ENCODE measurements around the gene CYTH1.

DNA sequence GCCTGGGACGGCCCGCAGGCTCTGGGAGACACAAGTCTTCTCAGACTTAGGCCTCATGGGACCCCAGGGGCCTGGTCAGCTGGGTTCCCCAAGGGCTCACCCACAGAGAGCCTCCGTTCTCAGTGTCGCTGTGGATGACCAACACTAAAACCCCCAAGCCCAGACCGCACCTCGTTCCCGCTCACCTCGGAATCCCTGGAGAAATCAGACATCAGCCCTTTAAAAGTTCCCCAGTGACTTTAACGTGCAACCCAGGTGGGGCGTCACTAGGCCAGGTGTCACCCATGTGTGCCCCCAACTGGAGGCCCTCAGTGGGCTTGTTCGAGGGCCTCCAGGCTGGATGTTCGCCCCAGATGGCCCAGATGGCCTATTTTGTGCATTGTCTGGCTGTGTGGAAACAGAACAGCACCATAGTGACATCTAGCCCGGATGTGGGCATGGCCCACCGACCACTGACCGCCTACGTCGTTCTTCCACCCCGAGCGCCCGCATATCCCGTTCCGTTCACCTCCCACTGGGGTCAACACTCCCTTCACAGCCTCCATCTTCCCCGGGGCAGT, 152.6 kb downstream of the CYTH1 start:
- TF ChIP-seq, protein P1, sequence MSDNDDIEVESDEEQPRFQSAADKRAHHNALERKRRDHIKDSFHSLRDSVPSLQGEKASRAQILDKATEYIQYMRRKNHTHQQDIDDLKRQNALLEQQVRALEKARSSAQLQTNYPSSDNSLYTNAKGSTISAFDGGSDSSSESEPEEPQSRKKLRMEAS (IDR thresholded peaks at IDR 0.05; ENCODE audit: low read depth), result no peak
- TF ChIP-seq, protein P2, sequence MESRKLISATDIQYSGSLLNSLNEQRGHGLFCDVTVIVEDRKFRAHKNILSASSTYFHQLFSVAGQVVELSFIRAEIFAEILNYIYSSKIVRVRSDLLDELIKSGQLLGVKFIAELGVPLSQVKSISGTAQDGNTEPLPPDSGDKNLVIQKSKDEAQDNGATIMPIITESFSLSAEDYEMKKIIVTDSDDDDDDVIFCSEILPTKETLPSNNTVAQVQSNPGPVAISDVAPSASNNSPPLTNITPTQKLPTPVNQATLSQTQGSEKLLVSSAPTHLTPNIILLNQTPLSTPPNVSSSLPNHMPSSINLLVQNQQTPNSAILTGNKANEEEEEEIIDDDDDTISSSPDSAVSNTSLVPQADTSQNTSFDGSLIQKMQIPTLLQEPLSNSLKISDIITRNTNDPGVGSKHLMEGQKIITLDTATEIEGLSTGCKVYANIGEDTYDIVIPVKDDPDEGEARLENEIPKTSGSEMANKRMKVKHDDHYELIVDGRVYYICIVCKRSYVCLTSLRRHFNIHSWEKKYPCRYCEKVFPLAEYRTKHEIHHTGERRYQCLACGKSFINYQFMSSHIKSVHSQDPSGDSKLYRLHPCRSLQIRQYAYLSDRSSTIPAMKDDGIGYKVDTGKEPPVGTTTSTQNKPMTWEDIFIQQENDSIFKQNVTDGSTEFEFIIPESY (IDR thresholded peaks at IDR 0.05; ENCODE audit: borderline replicate concordance, low read depth), result no peak
- TF ChIP-seq YY1 (IDR thresholded peaks at IDR 0.05; ENCODE audit: low read depth), result no peak
- TF ChIP-seq, protein P3, sequence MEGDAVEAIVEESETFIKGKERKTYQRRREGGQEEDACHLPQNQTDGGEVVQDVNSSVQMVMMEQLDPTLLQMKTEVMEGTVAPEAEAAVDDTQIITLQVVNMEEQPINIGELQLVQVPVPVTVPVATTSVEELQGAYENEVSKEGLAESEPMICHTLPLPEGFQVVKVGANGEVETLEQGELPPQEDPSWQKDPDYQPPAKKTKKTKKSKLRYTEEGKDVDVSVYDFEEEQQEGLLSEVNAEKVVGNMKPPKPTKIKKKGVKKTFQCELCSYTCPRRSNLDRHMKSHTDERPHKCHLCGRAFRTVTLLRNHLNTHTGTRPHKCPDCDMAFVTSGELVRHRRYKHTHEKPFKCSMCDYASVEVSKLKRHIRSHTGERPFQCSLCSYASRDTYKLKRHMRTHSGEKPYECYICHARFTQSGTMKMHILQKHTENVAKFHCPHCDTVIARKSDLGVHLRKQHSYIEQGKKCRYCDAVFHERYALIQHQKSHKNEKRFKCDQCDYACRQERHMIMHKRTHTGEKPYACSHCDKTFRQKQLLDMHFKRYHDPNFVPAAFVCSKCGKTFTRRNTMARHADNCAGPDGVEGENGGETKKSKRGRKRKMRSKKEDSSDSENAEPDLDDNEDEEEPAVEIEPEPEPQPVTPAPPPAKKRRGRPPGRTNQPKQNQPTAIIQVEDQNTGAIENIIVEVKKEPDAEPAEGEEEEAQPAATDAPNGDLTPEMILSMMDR (IDR thresholded peaks at IDR 0.05), result no peak
- no peak for TF ChIP-seq EP300 (IDR thresholded peaks at IDR 0.05; ENCODE audit: borderline replicate concordance in 1 of 2, low read depth in 1 of 2, low read length in 1 of 2)
- TF ChIP-seq SIN3A (IDR thresholded peaks at IDR 0.05; ENCODE audit: borderline replicate concordance, low read depth, low read length), result no peak
- no peak for TF ChIP-seq TCF12 (IDR thresholded peaks at IDR 0.05)
- no peak for TF ChIP-seq TAF1 (IDR thresholded peaks at IDR 0.05; ENCODE audit: borderline replicate concordance, low read depth, low read length)
- no peak for TF ChIP-seq RFX5 (IDR thresholded peaks at IDR 0.05; ENCODE audit: low read length)
- TF ChIP-seq RXRA (IDR thresholded peaks at IDR 0.05; ENCODE audit: borderline replicate concordance, low read depth), result no peak
- no peak for TF ChIP-seq EZH2phosphoT487 (IDR thresholded peaks at IDR 0.05; ENCODE audit: borderline replicate concordance, low read depth)
- TF ChIP-seq, protein P4, sequence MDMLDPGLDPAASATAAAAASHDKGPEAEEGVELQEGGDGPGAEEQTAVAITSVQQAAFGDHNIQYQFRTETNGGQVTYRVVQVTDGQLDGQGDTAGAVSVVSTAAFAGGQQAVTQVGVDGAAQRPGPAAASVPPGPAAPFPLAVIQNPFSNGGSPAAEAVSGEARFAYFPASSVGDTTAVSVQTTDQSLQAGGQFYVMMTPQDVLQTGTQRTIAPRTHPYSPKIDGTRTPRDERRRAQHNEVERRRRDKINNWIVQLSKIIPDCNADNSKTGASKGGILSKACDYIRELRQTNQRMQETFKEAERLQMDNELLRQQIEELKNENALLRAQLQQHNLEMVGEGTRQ (IDR thresholded peaks at IDR 0.05; ENCODE audit: borderline replicate concordance, low read depth, low read length), result no peak
- TF ChIP-seq RCOR1 (IDR thresholded peaks at IDR 0.05; ENCODE audit: low read length), result no peak
- no peak for TF ChIP-seq POLR2AphosphoS5 (IDR thresholded peaks at IDR 0.05; ENCODE audit: low read depth, low read length)
